Renal cortical epithelial cell (primary cell): Measurements from ENCODE around the gene ZNF677. TPM values are rescaled to one million over a fixed set of nuclear protein-coding genes. Genes with fewer than 3 reads are reported as not detected.
A peak's percentile ranks its signal among the peaks of the same experiment; 100 is the strongest.
"Not testable (repeated sequence)": the region's sequence is repeated elsewhere in the genome, so short reads cannot be mapped to it uniquely, and the experiment has no call there.

Experiments
- DNase-seq: peaks from one replicate; pipeline ENCODE4 v3.0.0-alpha.2; 2011; ENCODE audit warnings: low read depth
- total RNA-seq: library from RNA; depleted of rRNA; stranded (reverse); fragments of >200 nt; gene quantifications from 2 replicates; pipeline ENCODE4 v1.2.3, GENCODE V29; 2014

ZNF677 gene
- total RNA-seq, result 7.1 and 14.5 TPM in 2 replicates

- DNase-seq, result peak; percentile 57
Measured at GRCh38 chr19:53254411-53255341, at the start of gene ZNF677. TSS of gene ZNF677 (minus strand) at chr19:53254873. CDS start at chr19:53251550, 3,323 bp downstream.

- DNase-seq, result not testable (repeated sequence)
Measured at GRCh38 chr19:53301341-53301740, 46.7 kb upstream of the ZNF677 start.

GRCh38 chr19:53294786-53295441 is 40.2 kb upstream of the ZNF677 start:
- DNase-seq, result no peak

DNA sequence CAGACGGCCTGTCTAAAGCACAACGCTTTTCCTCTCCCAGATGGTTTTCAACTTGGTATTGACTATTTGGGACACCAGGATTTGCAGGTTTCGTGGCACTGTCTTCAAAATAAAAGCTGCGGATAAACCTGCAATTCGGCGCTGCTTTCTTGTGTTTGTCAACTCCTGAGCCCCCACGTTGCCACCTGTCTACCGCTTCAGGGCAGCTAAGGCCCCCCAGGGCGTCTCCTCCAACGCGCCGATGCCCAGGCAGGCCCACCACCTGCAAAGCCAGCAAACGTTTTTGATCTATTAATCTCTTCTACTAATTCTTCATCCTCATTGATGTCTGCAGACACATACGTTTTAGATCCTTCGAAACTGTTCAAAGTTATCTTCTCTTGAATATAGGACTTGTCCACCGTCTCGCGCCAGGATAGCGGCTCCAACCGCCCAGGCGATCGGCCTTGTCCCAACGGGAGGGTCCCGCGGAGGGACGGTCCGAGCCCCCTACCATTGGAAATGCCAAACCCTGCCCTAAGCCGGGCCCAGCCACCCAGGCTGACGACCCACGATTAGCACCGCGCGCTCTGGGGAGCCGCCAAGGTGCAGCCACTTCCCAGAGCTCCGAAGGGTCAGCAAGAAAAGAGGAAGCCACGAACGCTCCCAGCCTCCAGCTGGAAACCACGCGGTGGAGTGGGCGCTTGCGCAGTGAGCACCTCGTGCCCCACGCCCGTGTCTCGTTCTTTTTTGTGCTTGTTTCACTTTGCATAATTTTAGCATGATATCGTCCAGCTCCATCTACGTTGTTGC is 36.3 kb upstream of the ZNF677 start:
- no peak for DNase-seq

GRCh38 chr19:53285087-53285486 is 30.4 kb upstream of the ZNF677 start:
- DNase-seq, result no peak

DNA sequence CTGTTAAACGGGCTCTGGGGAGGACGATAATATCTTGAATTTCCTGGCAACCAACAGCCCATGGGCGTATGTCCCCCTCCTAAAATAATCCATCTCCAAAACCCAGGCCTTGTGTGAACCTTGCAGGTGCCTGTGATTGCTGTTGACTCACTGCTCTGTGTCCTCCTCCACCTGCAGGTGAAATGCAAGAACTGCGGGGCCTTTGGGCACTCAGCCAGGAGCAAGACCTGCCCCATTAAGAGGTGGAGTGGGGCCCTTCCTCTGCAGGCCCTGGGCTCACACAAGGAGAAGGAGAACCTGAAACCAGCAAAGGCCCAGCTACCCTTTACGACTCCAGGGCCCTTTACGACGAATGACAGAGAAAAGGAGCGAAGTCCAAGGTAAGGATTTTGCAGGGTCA is 27.3 kb upstream of the ZNF677 start:
- DNase-seq, result not testable (repeated sequence)

- DNase-seq, result no peak
Measured at GRCh38 chr19:53275480-53275879, 20.8 kb upstream of the ZNF677 start.

DNA sequence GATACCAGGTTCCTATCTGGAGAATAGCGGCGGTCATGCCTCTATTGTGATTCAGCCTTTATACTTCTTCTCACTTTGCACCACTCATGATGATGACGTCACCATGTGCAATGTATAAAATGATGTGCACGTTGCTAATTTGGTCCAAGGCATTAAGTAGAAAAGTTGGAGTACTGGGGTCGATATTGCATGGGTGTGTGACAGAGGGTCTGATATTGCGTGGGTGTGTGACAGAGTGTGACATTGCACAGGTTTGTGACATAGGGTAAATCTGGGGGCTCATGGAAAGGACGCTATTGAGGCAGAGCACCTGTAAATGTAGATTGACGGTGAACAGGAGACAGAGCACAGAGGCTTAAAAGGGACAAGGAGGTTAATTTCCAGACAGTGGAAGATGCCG is 17.4 kb upstream of the ZNF677 start:
- DNase-seq, result no peak

- DNase-seq, result not testable (repeated sequence)
Measured at GRCh38 chr19:53269861-53270260, 15.2 kb upstream of the ZNF677 start.

DNA sequence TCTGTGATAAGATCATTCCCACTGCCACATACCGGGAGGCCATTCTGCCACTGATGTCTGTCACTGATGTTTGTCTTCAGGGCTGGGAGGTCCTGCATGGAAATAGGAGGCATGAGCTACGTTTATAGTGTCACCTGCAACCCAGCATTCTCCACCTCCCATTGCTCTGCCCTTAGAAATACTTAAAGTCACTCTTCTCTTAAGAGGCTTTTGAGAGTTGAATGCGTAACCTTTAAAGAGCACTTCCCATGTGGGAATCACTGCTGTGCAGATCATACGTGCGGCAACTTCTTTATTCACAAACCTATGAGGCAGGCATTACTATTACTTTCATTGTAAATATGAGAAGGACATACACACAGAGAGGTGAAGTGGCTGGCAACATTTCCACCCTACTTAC is 12.9 kb upstream of the ZNF677 start, which contains the start of gene VN1R4:
Gene VN1R4, minus strand, starts transcription at position 101 of the 400 bp plus-strand sequence. Its CDS starts 58 bp downstream, at position 43.
- not testable (repeated sequence) for DNase-seq

DNA sequence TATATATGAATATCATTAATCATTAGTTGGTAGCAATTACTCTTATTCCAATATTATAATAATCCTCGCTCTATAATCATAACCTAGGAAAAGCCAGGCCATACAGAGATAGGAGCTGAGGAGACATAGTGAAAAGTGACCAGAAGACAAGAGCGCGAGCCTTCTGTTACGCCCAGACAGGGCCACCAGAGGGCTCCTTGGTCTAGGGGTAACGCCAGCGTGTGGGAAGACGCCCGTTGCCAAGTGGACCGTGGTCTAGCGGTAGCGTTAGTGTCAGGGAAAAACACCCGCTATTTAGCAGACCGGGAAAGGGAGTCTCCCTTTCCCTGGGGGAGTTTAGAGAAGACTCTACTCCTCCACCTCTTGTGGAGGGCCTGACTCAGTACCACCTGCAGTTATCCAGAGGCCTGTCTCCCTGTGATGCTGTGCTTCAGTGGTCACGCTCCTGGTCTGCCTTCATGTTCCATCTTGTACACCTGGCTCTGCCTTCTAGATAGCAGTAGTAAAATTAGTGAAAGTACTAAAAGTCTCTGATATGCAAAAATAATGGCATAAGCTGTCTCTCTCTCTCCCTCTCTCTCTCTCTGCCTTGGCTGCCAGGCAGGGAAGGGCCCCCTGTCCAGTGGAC is 3.2 kb upstream of the ZNF677 start, which contains the start of gene VN1R2:
Gene VN1R2, plus strand, starts transcription at position 578 of the 628 bp plus-strand sequence. CDS start 84 bp downstream, outside the sequence.
- DNase-seq, result not testable (repeated sequence)

- DNase-seq, result no peak
Measured at GRCh38 chr19:53246498-53246897, 8.2 kb downstream of the ZNF677 start.

DNA sequence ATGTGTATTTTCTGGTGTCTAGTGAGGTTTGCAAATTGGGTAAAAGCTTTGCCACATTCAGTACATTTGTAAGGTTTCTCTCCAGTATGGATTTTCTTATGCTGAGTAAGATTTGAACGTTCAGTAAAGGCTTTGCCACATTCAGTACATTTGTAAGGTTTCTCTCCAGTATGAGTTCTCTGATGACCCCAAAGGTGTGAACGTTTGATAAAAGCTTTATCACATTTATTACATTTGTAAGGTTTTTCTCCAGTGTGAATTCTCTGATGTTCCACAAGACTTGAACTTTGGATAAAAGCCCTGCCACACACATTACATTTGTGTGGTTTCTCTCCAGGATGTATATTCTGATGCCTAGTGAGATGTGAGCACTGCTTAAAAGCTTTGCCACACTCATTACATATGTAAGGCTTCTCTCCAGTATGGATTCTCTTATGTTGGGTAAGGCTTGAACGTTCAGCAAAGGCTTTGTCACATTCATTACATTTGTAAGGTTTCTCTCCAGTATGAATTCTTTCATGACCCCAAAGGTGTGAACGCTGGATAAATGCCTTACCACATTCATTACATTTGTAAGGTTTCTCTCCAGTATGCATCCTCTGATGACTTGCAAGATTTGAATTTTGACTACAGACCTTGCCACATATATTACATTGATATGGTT is 17.4 kb downstream of the ZNF677 start:
- DNase-seq, result no peak

DNA sequence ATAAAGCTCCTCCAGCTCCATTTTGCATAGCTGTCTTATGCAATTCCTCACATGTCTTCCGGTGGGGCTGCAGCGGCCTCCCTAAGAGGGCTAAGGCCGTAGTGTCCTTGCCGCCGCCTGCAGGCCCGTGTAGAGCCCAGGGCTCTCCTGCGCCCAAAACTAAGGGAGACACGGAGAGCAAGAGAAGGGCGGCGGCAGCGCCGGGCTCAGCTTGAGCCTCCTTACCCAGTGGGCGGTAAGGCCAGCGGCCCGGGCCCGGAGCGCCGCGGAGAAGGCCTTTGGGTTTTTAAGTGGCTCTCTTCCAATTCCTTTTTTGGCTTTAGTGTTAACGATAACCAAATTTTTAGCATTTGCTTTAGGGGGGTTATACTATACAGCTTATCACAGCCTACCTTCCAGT is 30.1 kb downstream of the ZNF677 start:
- no peak for DNase-seq

DNA sequence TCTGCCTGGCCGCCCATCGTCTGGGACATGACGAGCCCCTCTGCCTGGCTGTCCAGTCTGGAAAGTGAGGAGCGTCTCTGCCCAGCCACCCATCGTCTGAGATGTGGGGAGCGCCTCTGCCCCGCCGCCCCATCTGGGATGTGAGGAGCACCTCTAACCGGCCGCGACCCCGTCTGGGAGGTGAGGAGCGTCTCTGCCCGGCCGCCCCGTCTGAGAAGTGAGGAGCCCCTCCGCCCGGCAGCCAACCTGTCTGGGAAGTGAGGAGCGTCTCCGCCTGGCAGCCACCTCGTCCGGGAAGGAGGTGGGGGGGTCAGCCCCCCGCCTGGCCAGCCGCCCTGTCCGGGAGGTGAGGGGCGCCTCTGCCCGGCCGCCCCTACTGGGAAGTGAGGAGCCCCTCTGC is 32.0 kb downstream of the ZNF677 start:
- DNase-seq, result not testable (repeated sequence)

DNA sequence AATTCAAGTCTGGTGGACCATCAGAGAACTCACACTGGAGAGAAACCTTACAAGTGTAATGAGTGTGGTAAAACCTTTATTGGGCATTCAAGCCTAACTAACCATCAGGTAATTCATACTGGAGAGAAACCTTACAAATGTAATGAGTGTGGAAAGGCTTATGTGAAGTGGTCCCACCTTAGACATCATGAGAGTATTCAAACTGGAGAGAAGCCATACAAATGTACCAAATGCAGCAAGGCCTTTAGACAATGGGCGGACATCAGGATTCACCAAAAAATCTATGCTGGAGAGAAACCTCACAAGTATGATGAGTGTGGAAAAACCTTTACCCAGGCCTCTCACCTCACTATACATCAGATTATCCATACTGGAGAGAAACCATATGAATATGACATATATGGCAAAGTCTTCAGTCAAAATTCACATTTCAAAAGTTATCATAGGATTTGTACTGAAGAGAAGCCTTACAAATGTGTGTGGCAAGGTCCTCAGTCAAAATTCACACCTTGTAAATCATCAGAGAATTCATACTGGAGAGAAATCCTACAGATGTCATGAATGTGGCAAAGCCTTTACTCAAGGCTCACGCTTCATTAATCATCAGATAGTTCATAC is 41.9 kb downstream of the ZNF677 start:
- no peak for DNase-seq

- DNase-seq, result not testable (repeated sequence)
Measured at GRCh38 chr19:53211554-53211953, 43.1 kb downstream of the ZNF677 start.

DNA sequence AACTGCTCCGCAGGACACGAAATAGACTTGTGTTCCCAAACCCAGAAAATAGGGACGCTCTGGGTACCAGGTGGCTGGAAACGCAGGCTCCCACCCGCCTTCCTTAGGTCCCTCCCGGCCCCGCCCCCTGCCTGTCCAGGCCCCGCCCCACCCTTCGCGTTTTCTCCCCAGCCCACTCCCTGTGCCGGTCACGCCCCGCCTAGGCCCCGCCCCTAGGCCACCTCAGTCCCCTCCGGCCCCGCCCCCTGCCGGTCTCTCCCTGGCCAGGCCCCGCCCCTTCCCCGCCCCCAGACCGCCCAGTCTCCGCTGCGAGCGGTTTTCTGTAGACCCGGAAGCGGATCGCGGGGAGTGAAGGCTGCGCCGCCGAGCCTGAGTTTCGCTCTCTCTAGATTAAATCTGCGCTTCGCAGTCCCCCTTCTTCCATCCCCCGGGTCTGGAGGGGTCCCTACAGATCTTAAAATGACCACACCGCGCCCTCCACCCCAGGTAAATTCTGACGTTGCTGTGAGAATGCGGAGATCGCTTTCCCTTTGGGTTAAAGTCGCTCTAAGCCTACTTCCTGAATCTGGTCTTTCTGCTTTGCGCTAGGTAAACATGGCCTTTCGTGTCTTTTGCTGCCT is 57.8 kb downstream of the ZNF677 start:
- DNase-seq, result peak; percentile 61

DNA sequence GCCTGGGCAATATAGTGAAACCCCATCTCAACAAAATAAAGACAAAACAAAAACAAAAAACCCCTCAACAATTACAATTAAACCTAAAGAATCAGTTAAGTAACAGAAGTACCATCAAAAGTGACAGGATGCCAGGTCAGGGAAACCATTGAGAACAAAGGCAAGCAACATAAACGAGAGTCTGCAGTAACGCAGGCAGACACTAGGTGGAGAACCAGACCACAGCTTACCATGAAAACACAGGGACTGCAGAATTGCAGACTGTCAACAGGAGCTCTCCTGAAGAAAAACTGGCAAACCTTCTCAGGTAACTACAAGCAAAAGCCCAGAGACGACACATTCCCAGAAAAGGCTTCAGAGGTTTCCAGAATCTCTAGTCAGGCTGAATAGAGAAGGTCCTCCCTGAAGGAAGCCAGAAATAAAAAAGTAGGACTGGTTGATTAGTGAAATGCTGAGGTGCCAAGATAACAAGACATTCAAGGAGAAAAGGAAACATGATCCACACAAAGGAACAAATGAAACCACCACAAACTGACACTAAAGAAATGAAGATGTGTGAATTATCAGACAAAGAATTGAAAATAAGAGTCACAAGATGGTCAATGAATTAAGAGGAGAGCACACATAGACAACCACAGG is 59.3 kb downstream of the ZNF677 start:
- DNase-seq, result peak; percentile 71
